ENCODE measurements around the gene MAP1S.

Gene MAP1S

GRCh38 chr19:17718947-17719711, at the start of gene MAP1S:
TSS of gene MAP1S (plus strand) at chr19:17719480. CDS start at chr19:17719503, 23 bp downstream.
- DNase-seq (ENCODE audit: low spot score), result peak; percentile 73

GRCh38 chr19:17671906-17672305, 47.4 kb upstream of the MAP1S start:
- DNase-seq (ENCODE audit: low spot score), result peak; percentile 53

DNA sequence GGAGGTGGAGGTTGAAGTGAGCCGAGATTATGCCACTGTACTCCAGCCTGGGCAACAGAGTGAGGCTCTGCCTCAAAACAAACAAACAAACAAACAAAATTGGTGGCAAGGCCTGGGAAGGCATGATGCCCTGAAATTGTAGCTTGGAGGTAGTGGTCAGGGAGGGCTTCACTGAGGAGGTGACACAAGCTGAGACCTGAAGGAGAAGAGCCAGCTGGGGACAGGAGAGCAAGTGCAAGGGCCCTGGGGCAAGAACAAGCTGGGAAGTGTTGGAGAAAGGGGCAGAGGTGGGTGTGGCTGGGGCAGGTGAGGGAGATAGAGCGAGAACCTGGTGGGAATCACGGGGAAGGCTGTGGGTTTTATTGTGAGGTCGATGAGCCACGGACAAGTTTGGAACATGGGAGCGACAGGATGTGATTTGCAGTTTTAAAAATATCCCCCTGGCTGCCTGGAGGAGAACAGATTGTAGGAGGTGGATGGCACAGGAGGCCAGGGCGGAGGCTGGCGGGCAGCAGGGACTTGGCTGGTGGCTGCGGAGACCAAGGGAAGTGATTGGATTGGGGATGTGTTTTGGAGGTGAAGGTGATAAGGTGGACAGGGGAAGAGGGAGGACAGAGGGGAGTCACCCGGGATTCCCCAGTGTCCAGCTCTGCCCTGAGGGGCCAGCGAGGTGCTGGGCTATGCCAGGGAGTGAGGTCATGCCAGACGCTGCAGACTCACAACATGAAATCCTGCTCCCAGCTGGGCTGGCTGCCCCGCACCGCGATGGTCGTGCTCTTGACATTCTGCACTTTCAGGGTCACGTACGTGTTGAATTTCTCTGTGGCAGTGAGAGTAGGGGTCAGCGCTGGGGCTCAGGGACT, 45.1 kb upstream of the MAP1S start:
- no peak for DNase-seq (ENCODE audit: low spot score)

DNA sequence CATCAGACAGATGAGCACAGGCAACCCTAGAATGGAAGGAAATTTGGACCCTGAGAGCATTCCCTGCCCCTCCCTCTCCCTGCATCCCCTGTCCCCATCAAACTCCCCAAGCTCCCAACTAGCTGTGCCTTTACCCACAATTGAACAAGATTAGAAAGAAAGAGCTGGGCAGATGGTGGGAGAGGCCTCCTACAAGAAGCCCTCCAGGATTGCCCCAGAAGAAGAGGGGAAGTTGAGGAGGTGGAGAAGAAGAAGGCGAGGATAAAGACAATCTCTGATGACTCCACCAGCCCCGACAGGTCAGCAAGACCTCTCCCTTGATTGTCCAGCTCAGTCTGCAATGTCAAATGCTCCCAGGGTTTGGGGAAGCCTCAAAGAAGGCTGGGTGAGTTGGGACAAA, 43.0 kb upstream of the MAP1S start:
- DNase-seq (ENCODE audit: low spot score), result no peak

DNA sequence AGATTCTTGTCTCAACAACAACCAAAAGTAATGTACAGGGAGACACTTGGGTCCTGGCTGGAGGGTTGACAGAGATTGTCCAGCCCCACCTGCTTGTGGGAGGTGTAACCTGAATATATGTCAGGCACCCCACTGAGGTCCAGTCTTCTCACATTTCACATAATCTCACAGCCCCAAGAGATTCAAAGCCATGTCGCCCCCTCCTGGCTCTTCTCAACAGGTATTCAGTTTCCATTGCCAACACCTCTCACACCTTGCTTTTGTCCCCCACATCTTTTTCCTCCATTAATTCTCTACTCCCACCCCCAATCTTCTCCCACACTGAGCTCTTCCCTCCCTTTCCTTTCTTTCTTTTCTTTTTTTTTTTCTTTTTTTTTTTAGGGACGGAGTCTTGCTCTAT, 42.3 kb upstream of the MAP1S start:
- no peak for DNase-seq (ENCODE audit: low spot score)

GRCh38 chr19:17678836-17679235, 40.4 kb upstream of the MAP1S start:
- DNase-seq (ENCODE audit: low spot score), result no peak

- DNase-seq (ENCODE audit: low spot score), result no peak
These were observed 39.6 kb upstream of the MAP1S start for GRCh38 chr19:17679526-17680229.

- peak; percentile 73 for DNase-seq (ENCODE audit: low spot score)
These were observed 39.0 kb upstream of the MAP1S start for GRCh38 chr19:17680230-17680722.

DNA sequence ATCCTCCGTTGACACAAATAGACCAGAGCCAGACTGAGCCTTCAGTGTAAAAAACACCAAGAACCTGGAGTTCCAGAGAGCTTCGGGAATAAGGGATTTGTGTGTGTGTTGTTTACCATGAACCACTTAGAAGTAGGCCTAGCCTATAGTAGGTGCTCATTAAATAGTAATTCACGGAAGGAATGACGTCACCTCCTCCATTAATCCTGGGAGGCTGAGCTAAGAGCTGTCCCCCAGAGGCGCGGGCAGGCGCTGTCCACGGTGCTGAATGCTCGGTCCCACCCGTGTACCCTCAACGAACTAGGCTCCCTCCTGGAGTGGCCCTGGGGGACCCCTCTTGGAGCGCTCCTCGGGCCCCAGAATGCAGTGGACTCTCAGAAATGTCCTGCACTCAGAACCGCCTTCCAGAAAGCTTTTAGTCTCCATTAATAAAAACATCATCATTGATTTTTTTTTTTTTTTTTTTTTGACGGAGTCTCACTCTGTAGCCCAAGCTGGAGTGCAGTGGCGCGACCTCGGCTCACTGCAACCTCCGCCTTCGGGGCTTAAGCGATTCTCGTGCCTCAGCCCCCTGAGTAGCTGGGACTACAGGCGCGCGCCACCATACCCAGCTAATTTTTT, 37.7 kb upstream of the MAP1S start:
- DNase-seq (ENCODE audit: low spot score), result peak; percentile 82

DNA sequence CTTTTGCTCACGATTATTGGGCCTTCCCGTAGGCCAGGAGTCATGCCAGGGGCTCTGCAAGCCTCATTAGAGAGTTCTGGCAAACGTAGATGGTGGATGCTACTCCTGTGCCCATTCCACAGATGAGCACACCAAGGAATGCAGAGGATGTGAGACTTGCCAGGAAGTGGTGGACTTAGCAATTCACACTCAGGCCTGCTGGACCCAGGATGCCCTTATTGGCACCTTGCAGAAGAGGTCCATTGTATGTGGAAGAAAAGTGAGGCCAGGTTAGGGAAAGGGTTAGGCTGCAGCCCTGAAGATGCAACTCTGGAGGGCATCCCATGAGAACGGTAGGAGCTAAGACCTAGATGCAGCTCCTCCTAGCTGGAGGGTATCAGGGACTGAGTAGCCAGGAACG, 37.0 kb upstream of the MAP1S start:
- no peak for DNase-seq (ENCODE audit: low spot score)

DNA sequence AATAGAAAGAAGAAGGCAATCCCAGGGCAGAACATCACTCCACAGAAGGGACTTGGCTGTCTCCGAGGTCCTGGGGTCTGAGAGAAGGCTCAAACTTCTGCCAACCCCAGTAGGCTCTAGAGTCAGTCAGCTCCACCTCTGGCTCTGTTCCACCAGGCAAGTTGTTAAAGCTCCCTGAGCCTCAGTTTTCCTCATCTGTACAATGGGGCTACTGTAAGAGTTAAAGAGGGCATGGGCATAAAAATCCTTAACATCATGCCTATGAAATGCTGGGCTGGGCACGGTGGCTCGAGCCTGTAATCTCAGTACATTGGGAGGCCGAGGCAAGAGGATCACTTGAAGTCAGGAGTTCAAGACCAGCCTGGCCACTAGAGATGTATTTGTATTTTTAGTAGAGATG, 36.2 kb upstream of the MAP1S start:
- DNase-seq (ENCODE audit: low spot score), result no peak

DNA sequence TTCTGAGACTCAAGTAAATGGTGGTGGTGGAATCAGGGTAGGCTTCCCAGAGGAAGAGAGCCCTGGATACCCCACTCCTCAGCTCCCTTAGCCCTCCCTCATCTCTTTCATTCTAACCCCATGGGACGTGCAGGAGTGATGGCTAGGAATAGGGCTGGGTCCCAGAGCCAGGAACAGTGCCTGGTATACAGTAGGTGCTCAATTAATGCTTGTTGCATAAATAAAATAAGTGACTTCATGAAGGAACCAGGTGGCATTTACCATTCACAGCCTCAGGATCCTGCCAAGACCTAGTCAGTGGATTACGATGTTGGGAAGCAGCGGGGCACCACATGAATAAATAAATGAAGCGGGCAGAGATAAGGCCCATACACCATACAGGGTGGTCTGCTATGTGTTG, 35.0 kb upstream of the MAP1S start:
- DNase-seq (ENCODE audit: low spot score), result no peak

GRCh38 chr19:17685451-17686022, 33.7 kb upstream of the MAP1S start:
- DNase-seq (ENCODE audit: low spot score), result no peak

- DNase-seq (ENCODE audit: low spot score), result no peak
These were observed 33.2 kb upstream of the MAP1S start for GRCh38 chr19:17686023-17686521.

DNA sequence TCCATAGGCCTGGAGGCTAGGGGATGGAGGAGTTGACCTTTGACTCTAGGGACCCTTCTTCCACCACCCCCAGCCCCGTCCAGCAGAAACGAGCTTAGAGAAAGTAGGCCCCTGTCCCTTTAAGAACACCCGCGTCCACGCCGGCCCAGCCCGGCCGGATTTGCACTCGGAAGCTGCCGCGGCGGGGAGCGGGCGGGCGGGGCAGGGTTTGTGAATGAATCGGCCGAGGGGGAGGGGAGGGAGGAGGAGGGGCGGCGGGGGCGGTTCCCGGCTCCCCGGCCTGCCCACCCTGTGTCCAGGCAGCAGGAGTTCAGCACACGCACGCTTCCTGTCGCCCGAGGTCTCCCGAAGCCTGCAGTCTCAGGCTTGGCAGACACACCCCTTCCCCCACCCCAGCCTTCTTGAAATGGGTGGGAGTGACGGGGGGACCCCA, 32.7 kb upstream of the MAP1S start:
- DNase-seq (ENCODE audit: low spot score), result no peak

- DNase-seq (ENCODE audit: low spot score), result no peak
These were observed 32.0 kb upstream of the MAP1S start for GRCh38 chr19:17687141-17687856.

- DNase-seq (ENCODE audit: low spot score), result peak; percentile 43
These were observed 31.2 kb upstream of the MAP1S start, which contains the start of gene UNC13A for GRCh38 chr19:17687857-17688784. TSS of gene UNC13A (minus strand) at chr19:17688354. CDS start at chr19:17688199, 155 bp downstream.

DNA sequence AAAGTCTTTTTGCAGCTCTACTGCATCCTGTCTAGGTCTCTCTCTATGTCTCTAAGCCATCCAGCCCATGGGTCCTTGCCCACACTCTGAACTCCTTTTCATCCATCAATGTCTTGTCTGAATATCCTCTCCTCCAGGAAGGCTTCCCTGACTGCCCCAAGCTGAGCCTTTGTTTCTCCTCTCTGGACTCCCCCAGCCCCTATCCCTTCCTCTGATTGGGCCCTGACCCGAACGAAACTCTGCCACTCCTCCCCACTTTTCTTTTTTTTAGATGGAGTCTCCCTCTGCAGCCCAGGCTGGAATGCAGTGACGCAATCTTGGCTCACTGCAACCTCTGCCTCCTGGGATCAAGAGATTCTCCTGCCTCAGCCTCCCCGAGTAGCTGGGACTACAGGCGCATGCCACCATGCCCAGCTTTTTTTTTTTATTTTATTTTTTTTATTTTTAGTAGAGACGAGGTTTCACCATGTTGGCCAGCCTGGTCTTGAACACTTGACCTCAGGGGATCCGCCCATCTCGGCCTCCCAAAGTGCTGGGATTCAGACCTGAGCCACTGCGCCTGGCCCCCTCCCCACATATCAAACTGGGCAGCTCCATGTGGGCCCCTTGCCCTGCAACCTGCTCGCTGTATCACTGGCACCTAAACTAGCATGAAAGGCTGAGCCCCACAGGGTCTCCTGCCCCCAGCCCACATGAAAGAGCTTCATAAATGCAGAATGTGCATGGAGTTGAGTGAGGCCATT, 30.3 kb upstream of the MAP1S start:
- no peak for DNase-seq (ENCODE audit: low spot score)

DNA sequence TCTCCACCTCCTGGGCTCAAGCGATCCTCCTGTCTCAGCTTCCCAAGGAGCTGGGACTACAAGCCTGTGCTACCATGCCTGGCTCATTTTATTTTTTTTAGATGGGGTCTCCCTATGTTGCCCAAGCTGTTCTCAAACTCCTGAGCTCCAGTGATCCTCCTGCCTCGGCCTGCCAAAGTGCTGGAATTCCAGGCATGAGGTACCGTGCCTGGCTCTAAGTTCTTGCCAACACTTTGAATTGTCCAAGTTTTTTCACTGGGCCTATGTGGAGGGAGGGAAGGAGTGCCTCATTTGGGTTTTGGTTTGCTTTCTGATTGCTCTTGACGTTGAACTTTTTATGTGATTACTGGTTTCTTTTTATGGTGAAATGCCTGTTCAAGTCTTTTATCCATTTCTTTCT, 26.7 kb upstream of the MAP1S start:
- no peak for DNase-seq (ENCODE audit: low spot score)
